ENCODE results near the gene COPB1.

- TF ChIP-seq CTCF (IDR thresholded peaks at IDR 0.05 in 4 of 5, conservative IDR thresholded peaks at IDR 0.05 in 1 of 5) (peak in 3 of 5 experiments; percentile 22 to 35 (median 30)), POLR2A (IDR thresholded peaks at IDR 0.05) (no peak)
Observed at GRCh38 chr11:14418801-14419417, 80.7 kb downstream of the COPB1 start.
